Fibroblast of upper back skin (primary cell): ENCODE results near the gene TEAD1.
A peak's percentile ranks its signal among the peaks of the same experiment; 100 is the strongest.

Source experiments
- DNase-seq: peaks from one replicate; pipeline ENCODE4 v3.0.0-alpha.2; 2013

TEAD1 gene

DNA sequence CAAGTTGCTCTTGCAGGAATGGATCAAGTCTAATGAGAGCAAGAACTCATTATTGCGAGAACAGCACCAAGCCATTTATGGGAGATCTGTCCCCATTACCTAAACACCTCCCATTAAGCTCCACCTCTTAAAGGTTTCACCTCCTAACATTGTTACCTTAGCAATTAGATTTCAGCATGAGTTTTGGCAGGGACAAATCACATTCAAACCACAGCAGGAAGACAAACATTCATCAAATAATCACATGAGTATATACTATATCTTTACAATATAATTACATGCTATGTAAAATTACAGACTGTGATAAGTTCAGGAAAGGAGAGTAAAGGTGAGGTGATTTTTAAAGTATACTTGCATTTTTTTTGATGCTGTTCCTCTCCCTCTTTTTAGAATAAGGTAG lies 6.6 kb upstream of the TEAD1 start:
- no peak for DNase-seq

DNA sequence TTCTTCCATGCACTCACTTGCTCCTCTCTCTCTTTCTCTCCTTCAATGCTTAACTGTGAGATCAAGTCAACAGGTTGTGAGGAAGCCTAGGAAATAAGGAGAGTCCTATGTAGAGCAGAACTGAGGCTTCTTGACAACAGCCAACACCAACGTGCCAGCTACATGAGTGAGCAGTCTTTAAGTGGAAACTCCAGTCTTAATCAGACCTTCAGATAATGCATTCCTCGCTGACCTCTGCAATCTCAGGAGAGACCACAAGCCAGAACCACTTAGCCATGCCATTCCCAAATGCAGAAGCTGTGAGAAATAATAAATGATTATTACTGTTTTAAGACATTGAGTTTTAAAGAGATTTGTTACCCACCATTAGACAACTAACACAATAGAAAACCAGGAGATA lies 6.1 kb upstream of the TEAD1 start:
- DNase-seq: no peak

DNA sequence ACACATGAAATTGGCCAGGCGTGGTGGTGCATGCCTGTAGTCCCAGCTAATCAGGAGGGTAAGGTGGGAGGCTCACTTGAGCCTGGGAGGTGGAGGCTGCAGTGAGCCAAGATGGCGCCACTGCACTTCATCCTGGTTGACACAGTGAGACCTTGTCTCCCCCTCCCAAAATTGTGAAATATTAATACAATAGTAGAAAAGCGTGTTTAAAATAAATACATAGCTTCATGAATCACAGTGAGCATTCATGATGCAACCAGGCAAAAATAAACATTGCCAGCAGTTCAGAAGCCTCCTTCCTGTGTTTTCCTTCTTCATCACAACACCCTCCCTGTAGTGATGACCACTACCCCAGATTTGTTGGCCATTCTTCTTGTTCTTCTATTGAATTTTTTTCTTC lies 4.3 kb upstream of the TEAD1 start:
- no peak for DNase-seq

DNA sequence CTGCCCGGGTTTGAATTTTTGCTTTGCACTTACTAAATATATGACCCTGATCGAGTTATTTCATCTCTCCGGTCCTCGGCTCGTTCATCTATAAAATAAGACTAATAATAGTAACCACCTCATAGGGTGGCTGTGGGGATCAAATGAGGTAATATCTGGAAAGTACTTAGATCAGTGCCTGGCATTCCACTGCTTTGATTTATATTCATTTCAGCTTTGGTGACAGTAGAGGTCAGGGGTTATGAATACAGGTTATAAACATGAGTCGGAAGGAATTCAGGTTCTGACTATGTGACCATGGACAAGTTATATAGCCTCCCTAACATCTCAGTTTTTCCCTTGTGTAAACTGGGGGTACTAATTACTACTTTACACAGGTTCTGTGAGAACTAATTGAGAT lies 2.9 kb upstream of the TEAD1 start:
- peak; percentile 58 for DNase-seq

DNA sequence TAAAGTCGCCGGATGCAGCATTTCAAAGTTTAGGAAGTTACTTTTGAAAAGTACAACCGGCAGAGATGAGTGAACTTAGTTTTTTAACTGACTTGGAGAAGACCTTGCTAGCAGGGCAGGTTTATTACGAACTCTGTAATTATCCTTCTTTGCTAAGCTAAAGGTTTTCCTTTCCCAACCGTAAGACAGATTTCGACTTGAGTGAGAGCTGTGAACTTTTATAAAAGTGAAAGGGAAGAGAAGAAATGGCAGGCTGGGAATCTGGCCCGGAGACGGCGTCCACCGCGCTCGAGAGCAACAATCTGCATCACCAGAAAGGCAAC lies 659 bp upstream of the TEAD1 start:
- DNase-seq: no peak

DNA sequence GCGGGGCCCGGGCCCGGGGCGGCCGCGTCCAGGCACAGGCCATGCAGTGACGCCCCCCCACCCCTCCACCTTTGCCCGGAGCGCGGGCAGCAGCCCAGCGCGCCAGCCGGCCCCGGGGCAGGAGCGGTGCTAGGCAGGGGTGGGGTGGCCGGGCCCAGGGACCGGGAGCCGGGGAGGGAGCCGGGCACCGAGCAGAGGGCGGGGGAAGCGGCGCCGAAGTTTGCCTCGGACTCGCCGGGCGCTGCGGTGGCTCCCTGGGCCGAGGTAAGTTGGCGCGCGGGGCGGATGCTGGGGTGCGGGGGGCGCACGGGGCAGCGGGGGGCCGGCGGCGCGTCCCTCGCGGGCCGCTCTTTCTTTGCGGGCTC lies 332 bp downstream of the TEAD1 start:
- no peak for DNase-seq

DNA sequence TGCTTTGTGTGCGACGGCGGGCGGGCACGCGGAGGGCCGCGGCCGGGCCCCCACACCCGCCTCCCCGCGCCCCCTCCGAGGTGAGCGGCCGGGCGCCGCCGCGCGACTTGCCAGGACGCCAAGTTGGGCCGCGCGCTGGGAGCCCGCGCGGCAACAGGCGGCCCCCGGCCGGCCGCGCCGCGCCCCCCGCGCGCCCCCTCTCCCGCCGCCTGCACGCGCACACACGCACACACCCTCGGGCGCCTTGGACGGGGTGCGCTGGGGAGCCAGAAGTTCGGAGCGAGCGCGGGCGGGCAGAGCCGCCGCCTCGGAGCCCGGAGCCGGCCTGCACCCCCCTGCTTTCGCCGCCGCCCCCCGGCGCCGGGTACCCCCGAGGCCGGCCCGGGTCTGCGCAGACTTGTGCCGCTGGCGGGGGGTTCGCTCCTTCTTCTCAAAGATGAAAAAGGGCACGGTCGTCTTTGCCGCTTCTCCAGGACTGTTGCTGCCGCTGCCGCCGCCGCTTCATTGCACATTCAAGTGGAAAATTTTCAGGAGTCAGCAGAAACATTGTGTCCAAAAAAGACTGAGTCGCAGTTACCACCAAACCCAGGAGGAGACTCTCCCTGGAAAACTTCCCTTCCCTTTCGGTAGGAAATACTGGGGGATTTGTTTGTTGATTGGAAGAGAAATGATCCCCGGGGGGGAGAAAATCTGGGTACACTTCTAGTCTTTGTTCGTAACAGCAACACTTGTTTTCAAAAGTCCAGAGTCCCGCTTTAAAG lies 895 bp downstream of the TEAD1 start:
- no peak for DNase-seq

DNA sequence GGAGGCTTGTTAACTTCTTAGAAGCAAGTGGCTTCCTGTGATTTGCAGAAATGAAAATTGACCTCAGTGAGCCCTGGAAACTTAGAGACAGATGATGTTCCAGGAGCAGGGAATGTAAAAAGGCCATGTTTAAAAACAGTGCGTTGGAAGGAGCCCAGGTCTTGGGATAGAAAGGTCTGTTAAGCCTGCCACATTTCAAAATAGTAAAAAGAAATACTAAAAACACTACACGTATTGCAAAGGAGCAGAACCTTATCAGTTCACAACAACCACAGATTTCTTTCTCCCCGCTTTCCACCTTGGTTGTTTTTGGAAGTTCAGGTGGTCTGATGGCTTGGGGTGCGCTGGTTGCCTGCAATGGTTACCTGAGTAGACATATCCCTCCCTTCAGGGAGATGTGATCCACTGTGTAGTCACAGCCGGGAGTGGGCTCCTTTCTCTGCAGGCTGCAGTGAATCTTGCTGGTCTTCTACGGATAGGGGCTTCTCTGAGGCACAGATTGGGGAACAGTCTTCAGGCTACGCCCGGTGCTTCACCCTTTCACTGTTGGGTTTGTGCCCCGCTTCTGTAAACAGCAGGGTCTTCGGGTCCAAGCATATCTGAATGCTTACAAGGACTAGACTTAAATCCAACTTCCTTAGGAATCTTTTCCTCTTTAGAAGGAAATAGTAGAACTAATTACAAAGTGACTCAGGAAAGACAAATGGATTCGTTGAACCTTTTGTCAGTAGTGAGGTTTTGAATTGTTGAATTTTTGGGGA lies 1.9 kb downstream of the TEAD1 start:
- DNase-seq: peak; percentile 53

DNA sequence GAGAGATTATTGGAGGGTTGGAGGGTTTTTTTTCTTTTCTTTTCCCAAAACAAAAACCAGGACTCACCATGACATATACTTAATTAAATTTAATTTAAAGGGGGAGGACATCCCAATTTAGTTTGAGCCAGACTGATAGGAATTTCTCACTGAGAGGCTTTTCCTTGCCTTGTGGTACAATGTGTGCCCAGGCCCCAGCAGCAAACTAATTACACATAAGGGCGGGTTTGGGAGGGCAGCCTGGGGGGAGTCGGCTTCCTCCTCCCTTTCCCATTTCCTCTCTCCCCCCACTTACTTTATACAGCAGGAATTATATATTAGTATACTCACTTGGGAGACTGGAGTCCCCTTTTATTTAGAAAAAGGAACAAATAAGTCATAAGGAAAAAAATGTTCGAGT lies 2.9 kb downstream of the TEAD1 start:
- DNase-seq: no peak

DNA sequence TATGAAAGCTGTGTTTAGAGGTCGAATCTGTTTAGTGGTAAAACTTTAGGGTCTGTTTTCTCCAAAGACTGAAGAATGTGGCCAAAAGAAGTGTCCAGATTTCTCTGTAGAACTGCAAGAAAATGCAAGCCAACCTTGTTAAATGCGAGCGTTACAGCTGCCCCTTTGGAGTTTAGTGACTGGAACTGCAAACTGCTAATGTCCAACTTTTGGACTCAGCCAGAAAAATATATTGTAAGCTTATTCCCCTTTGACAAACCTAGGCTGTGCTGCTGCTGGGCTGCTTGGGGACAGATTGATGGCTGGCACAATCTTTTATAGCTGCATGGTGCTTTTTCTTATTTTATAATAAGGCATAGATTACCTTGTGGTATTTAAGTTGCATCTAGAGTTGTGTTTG lies 3.9 kb downstream of the TEAD1 start:
- DNase-seq: no peak

DNA sequence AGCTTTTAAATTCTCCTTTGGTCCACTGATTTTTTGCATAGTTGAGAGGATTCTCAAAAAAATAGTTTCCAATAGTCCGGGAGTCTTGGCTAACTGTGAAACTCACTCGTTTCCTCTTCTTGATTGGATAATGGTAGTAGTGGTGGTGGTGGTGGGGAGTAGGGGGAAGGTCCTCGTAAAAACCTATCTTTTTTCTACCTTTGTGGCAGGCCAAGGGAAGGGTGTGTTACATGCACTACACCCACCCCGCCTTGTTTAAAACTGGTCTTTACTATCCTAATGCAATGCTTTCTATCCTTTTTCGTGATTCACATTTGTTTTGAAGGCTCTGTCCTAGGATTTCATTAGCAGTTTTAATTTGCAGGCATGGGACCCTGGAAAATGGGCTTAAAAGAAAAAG lies 4.8 kb downstream of the TEAD1 start:
- no peak for DNase-seq

DNA sequence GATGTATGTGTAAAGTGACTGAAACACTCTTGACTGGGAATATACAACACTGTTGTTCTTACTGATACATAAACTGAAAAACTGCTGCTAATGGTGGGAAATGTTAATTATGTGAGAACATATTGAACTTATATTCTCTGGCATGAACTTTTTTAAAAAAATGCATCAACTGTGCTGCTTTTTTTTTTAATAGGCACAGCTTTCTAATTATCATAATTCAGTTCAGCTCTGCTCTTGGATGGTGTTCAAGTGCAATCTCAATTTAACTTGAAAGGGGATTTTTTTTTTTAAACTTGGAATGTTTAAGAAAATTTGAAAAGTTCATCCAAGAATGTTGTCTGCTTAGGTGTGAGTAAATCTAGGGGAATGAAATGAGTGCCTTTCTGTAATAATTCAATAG lies 5.2 kb downstream of the TEAD1 start:
- DNase-seq: peak; percentile 47

DNA sequence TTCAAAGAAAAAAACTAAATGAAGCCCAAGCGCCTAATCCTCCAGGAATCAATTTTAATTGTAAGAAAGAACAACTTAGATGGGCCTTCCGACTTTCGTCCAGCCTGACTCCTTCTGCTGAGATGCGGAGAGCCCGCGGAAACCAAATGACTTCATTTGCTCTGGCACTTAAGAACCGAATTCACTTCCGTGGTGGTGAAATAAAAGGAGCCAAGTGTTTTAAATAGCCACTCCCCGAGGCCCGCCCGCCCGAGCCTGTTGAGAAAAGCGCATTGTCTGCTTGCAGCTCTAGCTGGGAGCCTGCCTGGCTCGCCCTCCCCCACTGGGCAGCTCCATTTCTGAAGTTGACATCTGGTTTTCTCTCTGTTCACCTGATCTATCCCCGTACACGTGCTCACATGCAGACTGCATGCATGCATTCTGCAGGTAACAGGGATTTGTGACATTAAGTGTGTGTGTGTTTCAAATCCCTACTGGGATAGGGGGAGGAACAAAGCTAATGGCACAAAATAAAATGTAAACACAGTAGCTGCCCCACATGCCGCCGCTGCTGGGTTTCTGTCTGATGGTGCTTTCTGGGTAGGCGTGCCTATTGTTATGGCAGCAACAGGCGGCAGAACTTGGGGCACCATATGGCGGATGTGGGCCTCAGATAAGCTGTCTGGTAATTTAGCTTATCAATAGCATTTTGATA lies 6.2 kb downstream of the TEAD1 start:
- DNase-seq: peak; percentile 83

DNA sequence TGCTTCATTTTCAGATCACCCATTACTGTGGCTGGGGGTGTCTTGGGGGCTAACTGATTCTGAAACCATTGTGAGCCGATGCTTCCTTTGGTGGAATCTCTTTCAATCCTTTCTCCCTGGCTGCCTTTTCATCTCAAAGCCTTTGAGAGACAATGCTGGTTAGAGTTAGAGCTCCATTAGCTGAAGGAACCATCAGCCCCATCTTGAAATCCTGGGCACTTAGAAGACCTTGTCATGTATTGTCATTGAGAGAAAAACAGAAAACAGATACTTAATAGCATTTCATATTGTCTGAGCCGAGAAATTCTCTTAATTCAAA lies 6.7 kb downstream of the TEAD1 start:
- no peak for DNase-seq

DNA sequence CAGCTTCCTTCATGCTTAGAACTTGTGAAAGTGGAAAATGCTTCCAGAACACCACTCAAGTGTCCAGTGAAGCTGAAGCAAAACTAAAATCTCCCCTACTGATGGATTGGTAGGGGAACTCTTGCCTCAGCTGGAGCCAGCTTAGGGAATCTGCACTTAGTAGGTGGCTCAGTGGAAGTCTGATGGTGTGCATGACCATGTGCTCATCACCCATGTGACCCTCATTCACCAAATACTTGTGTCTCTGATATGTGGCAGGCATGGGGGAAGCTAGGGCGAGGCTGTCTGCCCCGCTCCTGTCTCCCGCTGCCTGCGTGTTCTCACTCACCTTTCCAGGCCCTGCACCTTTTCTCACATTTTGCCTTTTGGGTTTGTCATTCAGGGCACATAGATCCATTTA lies 7.2 kb downstream of the TEAD1 start:
- no peak for DNase-seq

DNA sequence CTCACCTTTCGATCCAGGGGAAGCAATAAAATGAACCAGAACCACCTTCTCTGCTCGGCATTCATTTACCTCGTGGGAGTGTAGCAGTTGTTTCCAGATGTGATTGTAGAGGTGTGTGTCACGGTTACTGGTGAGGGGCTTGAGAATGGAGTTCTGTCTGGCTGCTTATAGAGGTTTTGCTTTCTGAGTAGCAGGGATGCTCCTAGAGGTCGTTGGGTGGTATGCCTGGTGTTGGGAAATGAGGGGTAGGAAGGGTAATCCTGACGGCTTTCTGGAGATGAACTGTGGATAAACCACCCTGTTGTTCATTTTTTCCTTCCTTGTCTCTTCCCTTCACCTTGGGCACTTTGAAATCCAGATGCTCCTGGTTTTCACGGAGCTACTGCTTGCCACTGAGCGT lies 8.1 kb downstream of the TEAD1 start:
- DNase-seq: no peak

DNA sequence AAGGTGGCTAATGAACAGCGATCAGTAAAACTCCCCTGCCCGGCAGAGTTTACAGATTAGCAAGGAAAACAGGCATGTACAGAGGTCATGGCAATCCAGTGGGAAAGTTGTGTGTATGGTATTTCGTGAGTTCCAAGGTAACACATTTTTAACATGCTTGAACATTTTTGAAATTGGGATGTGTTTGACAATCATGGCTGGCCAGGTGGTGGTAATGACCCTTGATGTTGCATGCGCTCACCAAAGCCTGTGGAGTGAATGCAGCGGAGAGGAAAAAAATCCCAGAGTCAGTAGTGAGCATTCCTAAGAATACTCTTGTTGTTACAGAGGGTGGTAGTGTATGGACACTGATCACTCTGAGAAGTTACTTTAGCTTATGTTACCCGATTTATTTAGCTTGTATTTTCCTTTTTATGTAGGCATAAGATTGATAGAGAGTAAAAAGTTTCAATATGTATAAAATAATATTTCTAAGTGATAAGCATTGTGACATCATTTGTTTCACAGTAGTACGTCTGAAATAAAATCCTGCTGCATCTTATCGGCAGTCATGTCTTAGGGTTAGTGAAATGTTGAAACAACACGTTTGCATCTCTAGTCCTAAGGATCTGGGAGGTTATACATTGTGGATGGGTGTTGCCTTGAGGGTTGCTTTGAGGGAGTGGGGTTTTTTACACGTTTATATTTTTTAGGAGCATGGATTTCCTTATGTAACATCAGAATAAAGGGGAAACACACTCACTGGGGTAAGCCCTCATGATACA lies 8.7 kb downstream of the TEAD1 start:
- DNase-seq: no peak

DNA sequence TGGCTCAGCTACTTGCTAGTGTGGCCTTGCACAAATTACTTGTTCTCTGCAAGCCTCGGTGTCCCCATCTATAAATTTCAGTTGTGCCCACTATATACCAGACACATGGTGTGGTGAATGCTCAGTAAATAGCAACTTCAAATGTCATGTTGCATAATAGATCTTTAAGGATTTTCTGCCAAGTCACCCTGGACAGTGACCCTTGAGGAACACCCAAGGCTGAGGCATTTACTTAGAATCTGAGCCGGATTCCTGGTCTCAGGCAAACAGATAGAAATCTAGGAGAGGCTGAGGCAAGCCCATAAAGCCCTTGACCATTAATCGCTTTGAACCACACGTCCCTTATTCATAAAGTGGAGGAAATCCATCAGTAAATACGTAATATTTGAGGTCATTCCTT lies 9.7 kb downstream of the TEAD1 start:
- no peak for DNase-seq

DNA sequence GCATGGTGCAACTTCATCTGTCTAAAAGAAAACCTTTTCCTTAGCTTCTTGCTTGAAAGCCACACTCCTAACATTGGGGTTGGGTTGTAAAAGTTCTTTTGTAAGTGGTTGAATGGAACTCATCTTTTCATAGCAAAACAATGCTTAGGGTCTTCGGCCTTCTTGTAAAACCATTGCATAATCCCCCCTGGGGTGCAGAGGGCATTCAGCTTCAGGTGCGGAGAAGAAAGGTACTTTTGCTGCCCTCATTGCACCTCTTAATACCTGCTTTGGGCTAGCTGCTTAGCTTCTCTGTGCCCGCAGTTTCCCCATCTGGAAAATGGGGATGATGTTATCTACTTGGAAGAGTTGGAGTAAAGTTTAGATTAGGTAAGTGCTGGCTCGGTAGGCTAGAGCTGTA lies 10.1 kb downstream of the TEAD1 start:
- no peak for DNase-seq

DNA sequence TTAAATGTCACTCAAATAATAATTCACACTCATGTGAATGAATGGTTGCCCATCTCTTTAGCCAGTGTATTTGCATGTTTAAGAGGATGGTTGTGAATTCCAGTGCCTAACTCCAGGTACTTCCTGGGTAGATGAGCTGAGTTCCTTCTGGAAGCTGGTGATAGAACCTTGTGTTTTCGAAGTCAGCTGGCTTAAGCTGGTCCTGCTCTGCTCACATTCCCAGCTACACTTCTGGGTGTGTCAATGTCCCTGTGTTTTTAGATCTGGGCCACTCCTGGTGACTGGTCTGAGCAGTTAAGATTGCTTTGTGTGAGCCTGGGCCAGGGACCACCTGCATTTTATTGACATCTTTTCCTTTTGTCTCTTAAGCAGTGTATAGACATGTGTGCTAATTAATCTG lies 10.6 kb downstream of the TEAD1 start:
- DNase-seq: no peak

DNA sequence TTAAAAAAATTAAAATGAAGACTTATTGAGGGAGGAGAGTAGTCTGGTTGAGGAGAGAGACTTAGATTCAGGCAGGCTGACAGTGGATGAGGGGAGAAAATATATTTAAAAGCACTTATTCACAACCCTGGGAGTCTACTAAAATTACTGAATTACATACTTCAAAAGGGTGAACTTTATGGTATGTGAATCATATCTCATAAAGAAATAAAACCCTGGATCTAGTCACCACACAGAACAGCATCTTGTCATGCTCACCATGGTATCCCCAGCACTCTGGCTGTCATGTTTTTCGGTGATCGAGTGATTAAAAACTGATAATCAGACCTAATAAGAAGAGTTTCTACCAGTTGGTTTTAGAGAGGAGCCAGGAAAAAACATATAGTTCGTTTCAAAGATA lies 11.0 kb downstream of the TEAD1 start:
- DNase-seq: no peak

DNA sequence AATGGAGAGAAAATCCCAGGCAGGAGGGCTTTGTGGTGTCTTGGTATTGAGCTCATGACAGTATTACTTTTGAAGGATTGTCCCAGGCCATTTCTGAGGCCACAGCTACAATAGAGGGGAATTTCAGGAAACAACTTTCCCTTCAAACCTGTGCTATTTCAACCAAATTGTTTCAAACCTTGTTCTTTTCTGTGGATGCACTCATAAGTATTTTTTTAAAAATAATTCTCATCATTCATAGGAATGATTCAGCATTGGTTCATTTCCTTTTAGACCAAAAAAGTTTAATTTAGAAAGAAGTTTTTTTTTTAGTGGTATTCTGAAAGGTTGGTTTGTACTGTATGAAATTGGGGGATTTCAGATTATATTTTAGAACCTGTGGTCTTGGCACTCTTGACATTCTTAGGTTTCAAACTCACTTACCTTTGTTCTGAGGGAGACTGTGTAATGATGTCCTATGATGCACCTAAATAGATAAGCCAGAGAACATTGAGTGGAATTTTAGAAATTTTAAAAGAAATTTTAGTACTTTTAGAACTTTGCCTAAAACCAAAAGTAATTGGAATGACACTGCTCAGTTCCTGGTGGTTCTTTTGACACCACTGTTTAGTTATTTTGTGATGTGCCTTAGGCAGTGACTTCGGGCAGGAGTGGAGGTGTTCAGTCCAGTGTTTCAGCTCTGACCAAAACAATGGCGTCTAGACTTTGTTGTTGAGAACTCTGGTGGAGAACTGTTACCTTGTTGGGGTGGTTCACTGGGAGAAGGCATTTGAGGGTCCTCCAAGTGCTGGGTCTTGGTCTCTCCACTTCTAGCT lies 12.2 kb downstream of the TEAD1 start:
- no peak for DNase-seq

DNA sequence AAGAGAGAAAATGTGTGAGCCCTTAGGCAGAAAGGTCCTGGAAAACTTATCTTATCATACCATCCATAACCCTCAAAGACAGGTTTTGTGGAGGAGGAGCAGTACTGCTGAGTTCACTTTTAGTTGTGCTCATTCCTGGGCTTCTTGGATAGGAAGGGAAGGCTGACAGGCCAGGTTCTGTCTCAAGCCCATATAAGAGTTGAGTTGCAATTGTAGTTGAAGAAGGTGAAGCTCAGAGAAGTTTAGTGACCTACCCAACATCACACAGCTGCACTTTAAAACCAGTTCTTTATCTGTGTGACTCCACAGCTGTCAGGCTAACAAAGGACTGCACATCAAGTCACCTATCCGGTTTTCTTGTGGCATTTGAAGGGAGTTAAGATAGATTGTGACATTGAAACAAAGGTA lies 13.0 kb downstream of the TEAD1 start:
- DNase-seq: no peak
